Heart left ventricle (tissue), 13 donors: ENCODE measurements around the gene AMPD2.

ENCODE experiments used
- POLR2A ChIP-seq, 2 donors: fragments of 450-650 bp; IDR thresholded peaks; one replicate each; pipeline ENCODE4 v1.6.1; 2017; ENCODE audit warnings: antibody characterized with exemption in 2 of 2, mild to moderate bottlenecking in 2 of 2, moderate library complexity in 2 of 2
- TF ChIP-seq, protein P1 (sequence below), 12 donors: fragments of 200-600 bp; sonication (generic) in 4 of 12; IDR thresholded peaks; one replicate each; pipeline versions ENCODE4 v1.5.0 to v1.8.0; 2018 to 2022; ENCODE audit warnings: antibody characterized with exemption in 12 of 12, mild to moderate bottlenecking in 5 of 12
- donor health status: ischemic (EF 13 %, LVEDD 7.1; RV severe dilation, severe dysfunction).
- donor health status: DM: no; HTN: yes; CAD: no.
- donor health status: DM: no; HTN: no; CAD: no.
- donor health status: ischemic (EF 25% LVEDD 6.9; RV normal size, moderate dysfunction).
- donor health status: ischemic (EF 25% LVEDD 5.7; RV mildly dilated, moderate dysfunction).
- donor health status: ischemic (EF 35%, LVEDD 5.7; RV mildly dilated, moderate dysfunction).
- donor health status: nonischemic (EF 11% LVEDD 7.7; RV severe dilation, severe dysfunction).
- donor health status: DM: yes; HTN: yes; CAD: no.
- donor health status: PGD.
- donor health status: ischemic (EF 29% LVEDD 5.4; RV normal size, mild dysfunction).
- donor health status: nonischemic (EF 23%, LVEDD 6.1; RV moderate dilation, normal function).

DNA sequence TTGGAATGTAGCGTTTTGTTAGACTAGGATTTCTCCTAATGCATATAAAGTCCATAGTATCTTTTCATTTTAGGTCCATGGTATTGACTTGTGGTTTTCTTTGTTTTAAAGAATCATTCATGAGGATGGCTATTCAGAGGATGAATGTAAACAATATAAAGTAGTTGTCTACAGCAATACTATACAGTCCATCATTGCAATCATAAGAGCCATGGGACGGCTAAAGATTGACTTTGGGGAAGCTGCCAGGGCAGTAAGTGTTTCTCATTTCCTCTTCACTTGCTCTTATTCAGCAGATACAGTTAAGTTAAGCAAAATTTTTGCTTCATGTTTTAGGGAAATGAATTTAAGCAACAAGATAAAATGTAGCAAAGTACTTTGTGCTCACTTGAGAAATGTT is 45.9 kb upstream of the AMPD2 start:
- TF ChIP-seq, protein P1, sequence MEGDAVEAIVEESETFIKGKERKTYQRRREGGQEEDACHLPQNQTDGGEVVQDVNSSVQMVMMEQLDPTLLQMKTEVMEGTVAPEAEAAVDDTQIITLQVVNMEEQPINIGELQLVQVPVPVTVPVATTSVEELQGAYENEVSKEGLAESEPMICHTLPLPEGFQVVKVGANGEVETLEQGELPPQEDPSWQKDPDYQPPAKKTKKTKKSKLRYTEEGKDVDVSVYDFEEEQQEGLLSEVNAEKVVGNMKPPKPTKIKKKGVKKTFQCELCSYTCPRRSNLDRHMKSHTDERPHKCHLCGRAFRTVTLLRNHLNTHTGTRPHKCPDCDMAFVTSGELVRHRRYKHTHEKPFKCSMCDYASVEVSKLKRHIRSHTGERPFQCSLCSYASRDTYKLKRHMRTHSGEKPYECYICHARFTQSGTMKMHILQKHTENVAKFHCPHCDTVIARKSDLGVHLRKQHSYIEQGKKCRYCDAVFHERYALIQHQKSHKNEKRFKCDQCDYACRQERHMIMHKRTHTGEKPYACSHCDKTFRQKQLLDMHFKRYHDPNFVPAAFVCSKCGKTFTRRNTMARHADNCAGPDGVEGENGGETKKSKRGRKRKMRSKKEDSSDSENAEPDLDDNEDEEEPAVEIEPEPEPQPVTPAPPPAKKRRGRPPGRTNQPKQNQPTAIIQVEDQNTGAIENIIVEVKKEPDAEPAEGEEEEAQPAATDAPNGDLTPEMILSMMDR (IDR thresholded peaks at IDR 0.05): no peak
- TF ChIP-seq POLR2A (IDR thresholded peaks at IDR 0.05): no peak
